ENCODE measurements around the gene CTCFL.

GRCh38 chr20:57482148-57482547 is 42.8 kb downstream of the CTCFL start:
- TF ChIP-seq CTCF (IDR thresholded peaks at IDR 0.05; ENCODE audit: low read depth, low read length, missing input control), result no peak
- TF ChIP-seq YY1 (IDR thresholded peaks at IDR 0.05), result no peak

Measured in liver (tissue), 2 donors.